Measurements from ENCODE around the gene MISFA. TPM values are rescaled to one million over a fixed set of nuclear protein-coding genes. Genes with fewer than 3 reads are reported as not detected.
"Not testable (repeated sequence)": the region's sequence is repeated elsewhere in the genome, so short reads cannot be mapped to it uniquely, and the experiment has no call there.

MISFA gene
- polyA plus RNA-seq, 12 donors: 2.2 to 10.0 (median 4.6) TPM; not detected in 2

DNA sequence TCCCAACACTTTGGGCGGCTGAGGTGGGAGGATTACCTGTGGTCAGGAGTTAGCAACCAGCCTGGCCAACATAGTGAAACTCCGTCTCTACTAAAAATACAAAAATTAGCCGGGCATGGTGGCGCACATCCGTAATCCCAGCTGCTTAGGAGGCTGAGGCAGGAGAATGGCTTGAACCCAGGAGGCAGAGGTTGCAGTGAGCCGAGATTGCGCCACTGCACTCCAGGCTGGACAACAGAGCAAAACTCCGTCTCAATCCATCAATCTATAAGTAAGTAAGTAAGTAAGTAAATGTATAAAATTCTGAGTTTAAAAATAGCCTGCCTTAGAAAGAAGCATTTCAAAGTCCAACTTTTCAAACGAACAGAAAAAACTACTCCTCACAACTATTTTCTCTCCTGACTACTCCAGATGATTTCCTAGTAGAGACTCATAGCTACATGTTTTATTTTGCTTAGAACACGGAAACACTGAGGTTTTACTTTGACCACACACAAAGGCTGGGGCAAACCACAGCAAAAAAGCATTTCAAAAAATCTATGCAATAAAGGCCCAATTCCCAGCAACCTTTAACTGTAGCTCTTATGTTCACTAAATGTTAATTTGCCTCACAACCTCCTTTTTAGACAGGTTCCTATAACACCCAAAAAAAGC, 18.2 kb downstream of the MISFA start:
- DNase-seq: no peak

DNA sequence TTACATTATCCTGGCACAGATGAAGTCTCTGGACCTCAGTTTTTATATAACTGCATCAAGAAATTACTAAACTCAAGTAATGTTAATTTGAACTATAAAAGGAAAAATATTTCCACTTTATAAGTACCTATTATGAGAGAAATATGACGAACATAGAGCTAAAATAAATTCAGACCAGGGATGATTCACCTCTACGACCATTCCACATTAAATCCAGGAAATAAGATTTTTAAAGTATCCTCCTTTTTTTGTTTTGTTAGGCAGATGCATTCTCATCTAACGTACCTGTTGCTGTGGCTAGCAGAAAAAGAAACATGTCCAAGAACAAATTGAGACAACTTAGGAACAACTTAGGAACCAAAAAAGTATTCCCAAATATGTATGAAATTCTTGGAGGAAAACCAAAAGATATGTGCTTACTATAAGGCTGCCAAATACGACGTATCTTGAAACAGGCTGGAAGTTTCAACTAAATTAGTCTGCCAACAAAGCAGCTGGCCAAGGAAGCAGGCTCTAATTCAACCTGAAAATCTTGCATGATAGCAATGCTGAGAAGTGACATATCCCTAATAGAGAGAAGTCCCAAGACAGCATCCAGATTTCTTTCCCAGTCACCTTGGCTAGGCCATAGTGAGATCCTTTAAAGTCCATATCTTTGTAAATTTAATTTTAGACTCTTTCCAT, 18.9 kb downstream of the MISFA start:
- no peak for DNase-seq

DNA sequence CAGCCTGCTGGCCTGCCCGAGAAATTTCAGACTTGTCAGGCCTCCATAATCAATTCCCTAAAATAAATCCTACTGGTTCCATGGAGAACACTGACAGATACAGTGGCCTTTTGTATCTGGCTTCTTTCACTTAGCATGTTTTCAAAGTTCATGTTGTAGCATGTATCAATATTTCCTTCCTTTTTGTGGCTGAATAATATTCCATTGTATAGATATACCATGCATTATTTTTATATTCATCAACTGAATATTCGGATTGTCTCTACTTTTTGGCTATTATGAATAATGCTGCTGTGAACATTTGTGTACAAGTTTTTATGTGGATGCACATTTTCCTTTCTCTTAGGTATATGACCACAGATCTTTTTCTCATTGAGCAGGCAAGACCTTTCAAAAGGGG, 24.1 kb downstream of the MISFA start:
- DNase-seq: no peak

DNA sequence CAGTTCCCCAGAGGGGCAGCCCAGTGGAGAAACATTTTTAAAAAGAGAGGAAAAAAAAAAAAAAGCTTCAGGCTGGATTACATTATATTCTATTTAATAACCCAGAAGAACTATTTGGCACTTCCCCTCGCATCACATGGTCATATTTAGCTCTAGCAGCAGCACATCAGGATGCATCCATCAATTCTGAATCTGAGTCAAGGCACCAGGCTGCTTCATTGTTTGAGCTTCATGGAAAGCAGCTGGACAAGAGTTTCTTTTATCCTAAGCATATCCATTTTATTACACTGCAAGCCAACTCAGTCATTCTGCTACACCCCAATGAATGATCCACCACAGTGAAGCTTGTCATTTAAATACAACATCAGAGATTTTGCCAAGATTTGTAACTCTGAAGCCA, 24.6 kb downstream of the MISFA start:
- no peak for DNase-seq

DNA sequence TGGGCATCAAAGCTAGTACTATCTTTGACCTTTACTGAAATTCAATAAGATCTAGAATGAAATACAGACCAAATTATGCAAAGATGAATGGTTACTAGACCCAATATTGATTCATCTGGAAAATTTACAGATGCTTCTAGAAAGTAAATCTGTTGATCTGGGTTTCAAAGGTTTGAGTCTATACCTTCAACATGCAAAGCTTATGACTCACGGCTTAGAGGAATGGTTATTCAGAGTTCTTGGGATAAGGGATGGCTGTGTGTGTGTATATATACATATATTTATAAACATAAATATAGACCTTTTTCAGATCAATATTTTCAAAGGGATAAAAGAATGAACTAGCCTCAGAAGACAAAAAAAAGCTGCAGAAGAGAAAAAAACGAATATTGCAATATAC, 33.3 kb downstream of the MISFA start:
- DNase-seq: no peak

DNA sequence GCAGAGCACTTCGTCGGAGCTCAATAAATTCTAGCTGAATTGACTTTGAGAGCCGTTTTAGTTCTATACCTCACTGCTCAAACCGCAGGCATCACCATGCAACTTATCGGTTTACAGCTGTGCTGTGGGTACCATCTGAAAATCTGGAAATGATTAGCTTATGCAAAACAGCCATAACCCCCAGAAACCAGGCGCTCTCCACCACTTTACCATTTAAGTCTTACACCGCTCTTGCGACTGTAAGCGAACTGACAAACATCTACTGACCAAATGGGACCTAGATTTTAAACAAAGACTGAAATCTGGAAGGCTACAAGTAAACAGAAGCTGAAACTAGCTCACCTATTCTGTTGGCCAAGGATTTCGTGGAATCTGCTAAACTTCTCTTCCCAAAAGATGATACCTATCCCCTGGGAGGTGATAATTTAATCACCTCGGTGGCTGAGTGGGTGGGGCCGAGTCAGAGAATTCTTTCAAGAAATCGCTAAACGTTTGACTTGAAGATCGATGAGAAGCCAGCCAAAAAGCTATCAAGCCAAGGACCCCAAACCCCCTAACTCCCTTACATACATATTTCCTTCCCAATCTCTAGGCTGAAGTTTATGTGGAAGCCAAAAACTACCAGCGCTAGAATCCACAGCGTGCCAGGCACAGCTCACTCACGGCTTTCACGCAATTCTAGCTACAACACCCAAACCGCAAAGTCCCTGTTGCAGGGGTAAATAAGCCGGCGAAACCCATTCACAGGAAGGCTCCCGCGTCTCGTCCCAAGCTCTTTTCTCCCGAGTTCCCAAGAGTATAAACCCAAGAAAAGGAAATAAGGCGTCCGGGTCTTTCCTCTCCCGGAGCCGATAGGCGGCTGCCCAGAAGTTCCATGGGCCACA, 33.9 kb downstream of the MISFA start:
- no peak for DNase-seq

DNA sequence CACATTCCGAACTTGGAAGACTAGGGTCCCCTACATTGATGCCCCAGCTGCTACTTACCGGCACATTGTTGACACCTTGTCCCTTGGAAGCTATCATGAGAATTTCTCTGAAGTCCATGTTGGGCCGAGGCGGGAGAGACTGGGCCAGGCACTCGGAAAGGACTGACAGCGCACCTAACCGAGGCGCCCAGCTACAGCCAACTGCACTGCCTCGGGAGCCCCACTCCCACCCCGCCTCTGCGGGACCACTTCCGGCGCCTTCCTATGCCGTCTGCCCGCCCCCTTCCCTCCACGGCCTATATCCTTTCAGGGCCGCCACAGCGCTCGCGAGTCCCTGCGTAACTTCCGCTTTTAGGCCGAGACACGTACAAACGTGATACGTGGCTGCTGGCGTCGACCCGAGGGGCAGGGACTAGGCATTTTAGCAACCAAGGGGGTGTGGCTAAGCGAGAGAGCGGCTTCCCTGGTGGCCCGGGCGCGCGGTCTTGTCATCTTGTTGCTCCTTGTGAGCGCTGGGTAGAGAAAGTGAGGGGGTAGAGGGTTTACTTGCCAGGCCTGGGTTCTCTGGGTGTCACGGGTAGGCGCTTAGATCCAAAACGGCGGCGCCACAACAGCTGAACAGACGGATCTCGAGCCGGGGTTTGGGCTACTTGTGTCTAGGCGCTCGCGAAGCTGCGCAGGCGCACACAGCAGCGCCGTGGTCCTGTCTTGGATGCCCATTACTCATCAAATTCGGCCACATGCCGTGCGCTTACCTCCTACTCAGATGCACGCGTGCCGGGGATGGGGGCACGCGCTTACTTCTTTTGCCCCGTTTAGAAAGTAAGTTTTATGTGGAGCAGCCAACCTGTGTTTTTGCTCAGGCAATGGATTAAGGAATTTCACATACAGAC, 34.8 kb downstream of the MISFA start, which contains the start of gene SPTY2D1:
SPTY2D1 (minus strand) TSS at position 203 of the 893 bp plus-strand sequence; CDS start at position 118, 85 bp downstream.
- peak; percentile 100 for DNase-seq

DNA sequence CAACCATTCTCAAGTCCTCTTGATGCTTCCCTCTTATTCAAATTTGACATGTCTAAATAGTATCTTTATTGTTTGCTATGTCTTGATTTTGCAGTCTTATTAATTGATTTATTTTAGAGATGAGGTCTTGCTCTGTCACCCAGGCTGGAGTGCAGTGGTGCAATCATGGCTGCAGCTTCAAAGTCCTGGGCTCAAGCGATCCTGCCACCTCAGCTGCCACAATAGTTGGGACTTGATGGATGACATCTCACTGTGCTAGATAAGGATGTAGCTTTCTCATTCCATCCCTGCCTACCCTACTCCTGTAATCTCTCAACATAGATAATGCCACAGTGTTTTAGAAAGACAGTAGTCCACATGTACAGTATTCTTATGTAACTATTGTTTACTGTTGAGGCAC, 42.1 kb downstream of the MISFA start:
- no peak for DNase-seq

DNA sequence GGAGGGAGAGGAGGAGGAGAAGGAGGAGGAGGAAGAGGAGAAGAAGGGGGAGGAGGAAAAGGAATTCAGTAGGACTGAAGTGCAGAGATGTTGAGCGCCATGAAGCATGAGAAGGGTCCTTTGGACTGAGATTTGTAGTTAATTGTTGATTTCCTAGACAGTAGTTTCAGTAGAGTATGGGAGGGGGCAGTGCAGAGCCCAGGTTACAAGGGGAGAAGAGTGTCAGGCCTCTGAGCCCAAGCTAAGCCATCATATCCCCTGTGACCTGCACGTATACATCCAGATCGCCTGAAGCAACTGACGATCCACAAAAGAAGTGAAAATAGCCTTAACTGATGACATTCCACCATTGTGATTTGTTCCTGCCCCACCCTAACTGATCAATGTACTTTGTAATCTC, 43.4 kb downstream of the MISFA start:
- DNase-seq: not testable (repeated sequence)

DNA sequence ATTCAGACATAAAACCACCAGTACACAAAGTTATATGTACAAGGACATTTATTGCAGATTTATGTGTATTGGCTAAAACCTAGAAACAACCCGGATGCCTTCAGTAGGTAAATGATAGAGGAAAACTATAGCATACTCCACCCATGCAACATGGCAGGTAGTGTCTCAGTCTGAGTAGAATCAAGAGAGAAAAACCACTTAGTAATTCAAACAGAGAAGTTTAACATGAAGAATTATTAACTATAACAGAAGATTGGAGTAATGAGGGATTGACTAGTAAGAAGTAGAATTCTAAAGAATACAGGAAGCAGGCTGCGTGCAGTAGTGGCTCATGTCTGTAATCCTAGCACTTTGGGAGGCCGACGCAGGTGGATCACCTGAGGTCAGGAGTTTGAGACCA, 50.8 kb downstream of the MISFA start:
- DNase-seq: no peak

DNA sequence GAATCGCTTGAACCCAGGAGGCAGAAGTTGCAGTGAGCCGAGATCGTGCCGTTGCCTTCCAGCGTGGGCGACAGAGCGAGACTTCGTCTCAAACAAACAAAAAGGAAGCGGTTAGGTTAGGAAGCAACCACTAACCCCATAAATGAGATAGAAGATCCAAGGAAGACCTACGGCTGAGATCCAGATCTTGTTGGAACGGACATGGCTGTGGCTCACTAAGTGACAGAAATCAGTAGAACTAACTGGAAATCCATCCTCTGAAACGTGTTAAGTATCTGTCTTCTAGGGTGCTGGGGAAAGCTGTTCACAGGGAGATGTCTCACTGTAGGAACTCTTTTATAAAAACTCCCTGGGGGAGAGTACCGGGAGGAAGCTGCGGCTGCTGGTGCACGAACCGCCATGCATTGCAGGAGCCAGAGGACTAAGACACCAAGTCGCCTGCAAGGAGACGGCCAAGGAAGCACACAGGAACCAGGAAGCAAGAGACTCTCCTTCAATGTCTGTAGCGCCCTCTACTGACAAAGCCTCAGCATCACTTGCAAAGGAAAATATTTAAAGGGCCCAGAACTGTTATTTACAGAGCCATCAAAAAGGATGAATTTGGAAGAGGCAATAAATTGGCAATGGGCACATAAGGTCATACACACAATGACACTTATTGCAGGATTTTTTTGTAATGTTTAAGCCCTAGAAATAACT, 51.4 kb downstream of the MISFA start:
- no peak for DNase-seq

Other genes starting within 250 kb of the MISFA start
- 100 to 1,000 TPM in 11 of 12 donors, not detected in 1; 605 to 842 (median 666) TPM for gene LDHA, start 205.2 kb upstream of the MISFA start, polyA plus RNA-seq (ENCODE audit: insufficient read length in 12 of 12)
- 1 to 10 TPM in 2 of 12 donors, under 1 TPM in 3, not detected in 7; 0.34 to 1.6 (median 0.77) TPM for gene LDHC, start 187.5 kb upstream of the MISFA start, polyA plus RNA-seq (ENCODE audit: insufficient read length in 12 of 12)
- gene LDHAL6A, start 143.9 kb upstream of the MISFA start, polyA plus RNA-seq (ENCODE audit: insufficient read length in 12 of 12): under 1 TPM in 10 of 12 donors, not detected in 2; 0.06 to 0.94 (median 0.38) TPM
- gene TSG101, start 72.8 kb upstream of the MISFA start, polyA plus RNA-seq (ENCODE audit: insufficient read length in 12 of 12): 100 to 1,000 TPM in 7 of 12 donors, 10 to 100 TPM in 4, not detected in 1; 89.4 to 131 (median 102) TPM
- 10 to 100 TPM in 11 of 12 donors, not detected in 1; 12.1 to 20.0 (median 15.7) TPM for gene UEVLD, start 11.1 kb upstream of the MISFA start, polyA plus RNA-seq (ENCODE audit: insufficient read length in 12 of 12)
- gene SPTY2D1, start 34.6 kb downstream of the MISFA start, polyA plus RNA-seq (ENCODE audit: insufficient read length in 12 of 12): 10 to 100 TPM in 11 of 12 donors, not detected in 1; 16.0 to 28.7 (median 18.4) TPM
- 1 to 10 TPM in 10 of 12 donors, not detected in 2; 1.7 to 4.4 (median 3.0) TPM for gene TMEM86A, start 99.0 kb downstream of the MISFA start, polyA plus RNA-seq (ENCODE audit: insufficient read length in 12 of 12)
- 10 to 100 TPM in 1 of 12 donors, 1 to 10 TPM in 9, not detected in 2; 1.2 to 10.1 (median 5.3) TPM for gene IGSF22, start 126.4 kb downstream of the MISFA start, polyA plus RNA-seq (ENCODE audit: insufficient read length in 12 of 12)
- gene PTPN5, start 192.0 kb downstream of the MISFA start, polyA plus RNA-seq (ENCODE audit: insufficient read length in 12 of 12): 1 to 10 TPM in 2 of 12 donors, under 1 TPM in 8, not detected in 2; 0.14 to 8.1 (median 0.27) TPM